ENCODE measurements around the gene TARBP1.
"Not testable (repeated sequence)": the region's sequence is repeated elsewhere in the genome, so short reads cannot be mapped to it uniquely, and the experiment has no call there.

Gene TARBP1

DNA sequence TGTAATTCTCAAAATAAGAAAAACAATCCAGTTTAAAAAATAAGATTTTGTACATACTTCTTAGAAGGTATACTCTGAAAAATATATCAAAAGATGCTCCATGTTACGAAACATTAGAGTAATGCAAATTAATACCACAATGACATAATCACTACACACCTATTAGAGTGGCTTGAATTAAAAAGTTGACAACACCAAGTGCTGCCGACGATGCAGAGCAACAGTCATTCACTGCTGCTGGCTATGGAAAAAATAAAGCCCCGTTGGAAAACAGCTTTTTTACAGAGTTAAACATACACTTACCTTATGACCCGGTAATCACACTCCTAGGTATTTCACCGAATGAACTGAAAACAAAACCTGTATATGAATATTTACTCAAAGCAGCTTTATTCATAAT is 90.9 kb downstream of the TARBP1 start:
- H3K4me3 ChIP-seq (ENCODE audit: low read length): no peak overlapping the region
- DNase-seq (ENCODE audit: low read depth): no peak
- TF ChIP-seq, protein P1, sequence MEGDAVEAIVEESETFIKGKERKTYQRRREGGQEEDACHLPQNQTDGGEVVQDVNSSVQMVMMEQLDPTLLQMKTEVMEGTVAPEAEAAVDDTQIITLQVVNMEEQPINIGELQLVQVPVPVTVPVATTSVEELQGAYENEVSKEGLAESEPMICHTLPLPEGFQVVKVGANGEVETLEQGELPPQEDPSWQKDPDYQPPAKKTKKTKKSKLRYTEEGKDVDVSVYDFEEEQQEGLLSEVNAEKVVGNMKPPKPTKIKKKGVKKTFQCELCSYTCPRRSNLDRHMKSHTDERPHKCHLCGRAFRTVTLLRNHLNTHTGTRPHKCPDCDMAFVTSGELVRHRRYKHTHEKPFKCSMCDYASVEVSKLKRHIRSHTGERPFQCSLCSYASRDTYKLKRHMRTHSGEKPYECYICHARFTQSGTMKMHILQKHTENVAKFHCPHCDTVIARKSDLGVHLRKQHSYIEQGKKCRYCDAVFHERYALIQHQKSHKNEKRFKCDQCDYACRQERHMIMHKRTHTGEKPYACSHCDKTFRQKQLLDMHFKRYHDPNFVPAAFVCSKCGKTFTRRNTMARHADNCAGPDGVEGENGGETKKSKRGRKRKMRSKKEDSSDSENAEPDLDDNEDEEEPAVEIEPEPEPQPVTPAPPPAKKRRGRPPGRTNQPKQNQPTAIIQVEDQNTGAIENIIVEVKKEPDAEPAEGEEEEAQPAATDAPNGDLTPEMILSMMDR (conservative IDR thresholded peaks at IDR 0.05; ENCODE audit: low read length): no peak

DNA sequence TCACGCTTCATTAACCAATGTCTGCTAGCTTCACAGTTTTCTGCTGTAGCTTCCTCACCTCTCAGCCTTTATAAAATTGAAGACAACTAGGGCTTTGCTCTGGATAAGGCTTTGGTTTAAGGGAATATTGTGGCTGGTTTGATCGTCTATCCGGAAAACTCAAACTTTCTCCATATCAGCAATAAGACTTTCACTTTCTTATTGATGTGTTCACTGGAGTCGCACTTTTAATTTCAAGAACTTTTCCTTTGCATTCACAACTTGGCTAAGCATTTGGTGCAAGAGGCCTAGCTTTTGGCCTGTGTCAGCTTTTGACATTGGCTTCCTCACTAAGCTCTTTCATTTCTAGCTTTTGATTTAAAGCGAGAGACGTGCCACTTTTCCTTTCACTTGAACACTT is 92.9 kb downstream of the TARBP1 start:
- DNase-seq (ENCODE audit: low read depth): no peak
- TF ChIP-seq, protein P1 (conservative IDR thresholded peaks at IDR 0.05; ENCODE audit: low read length): no peak
- H3K4me3 ChIP-seq (ENCODE audit: low read length): no peak overlapping the region

DNA sequence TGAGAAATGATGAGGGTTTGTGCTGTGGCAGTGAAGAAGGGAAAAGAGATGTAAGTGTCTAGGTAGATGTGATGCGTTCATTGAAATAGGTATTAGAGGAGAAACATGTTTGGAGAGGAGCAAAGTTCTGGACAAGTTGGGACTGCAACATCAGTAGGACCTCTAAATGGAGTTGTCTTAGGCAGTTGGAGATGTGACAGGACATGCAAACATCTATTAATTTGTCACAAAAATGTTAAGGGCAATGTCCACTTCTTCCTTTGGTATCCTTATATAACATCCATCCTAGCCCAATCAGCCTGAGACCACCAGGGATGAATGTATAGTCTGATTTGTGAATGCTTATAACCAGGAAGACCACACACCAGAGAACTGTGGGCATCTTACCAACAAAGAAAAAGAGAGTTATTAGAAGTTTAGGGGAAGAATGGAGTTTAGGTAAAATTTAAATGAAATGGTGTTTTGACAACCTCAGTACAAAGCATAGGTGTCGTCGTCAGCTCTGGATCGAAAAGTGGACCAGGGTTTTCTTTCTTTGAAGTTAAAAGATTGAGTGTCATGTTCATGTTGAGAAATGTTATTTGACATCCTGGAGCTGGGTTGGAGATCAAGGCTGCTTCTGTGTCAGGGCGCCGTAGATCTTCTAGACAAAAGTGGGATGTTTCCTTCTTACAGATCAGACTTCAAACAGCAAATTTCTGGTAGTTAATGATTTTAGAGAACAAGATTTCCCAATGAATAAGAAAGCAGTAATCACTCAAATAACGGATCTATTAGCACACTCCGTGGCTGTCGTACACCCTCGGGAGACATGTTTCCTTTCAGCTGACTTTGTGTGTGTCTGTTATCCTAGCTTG is 97.1 kb downstream of the TARBP1 start:
- no peak overlapping the region for H3K4me3 ChIP-seq (ENCODE audit: low read length)
- no peak for DNase-seq (ENCODE audit: low read depth)
- TF ChIP-seq, protein P1 (conservative IDR thresholded peaks at IDR 0.05; ENCODE audit: low read length): no peak

DNA sequence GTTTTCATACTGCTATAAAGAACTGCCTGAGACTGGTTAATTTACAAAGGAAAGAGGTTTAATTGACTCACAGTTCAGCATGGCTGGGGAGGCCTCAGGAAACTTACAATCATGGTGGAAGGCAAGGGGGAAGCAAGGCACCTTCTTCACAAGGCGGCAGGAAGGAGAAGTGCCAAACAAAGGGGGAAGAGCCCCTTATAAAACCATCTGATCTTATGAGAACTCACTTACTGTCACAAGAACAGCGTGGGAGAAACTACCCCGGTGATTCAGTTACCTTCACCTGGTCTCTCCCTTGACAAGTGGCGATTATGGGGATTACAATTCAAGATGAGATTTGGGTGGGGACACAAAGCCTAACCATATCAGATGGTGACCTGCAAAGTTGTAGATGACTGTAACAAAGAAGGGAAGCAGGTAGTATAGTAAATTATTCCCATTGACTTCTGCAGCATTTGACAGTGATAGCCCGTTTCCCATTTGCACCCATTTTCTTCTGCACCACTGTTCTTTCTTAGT is 99.3 kb downstream of the TARBP1 start:
- H3K4me3 ChIP-seq (ENCODE audit: low read length); DNase-seq (ENCODE audit: low read depth): not testable (repeated sequence)

DNA sequence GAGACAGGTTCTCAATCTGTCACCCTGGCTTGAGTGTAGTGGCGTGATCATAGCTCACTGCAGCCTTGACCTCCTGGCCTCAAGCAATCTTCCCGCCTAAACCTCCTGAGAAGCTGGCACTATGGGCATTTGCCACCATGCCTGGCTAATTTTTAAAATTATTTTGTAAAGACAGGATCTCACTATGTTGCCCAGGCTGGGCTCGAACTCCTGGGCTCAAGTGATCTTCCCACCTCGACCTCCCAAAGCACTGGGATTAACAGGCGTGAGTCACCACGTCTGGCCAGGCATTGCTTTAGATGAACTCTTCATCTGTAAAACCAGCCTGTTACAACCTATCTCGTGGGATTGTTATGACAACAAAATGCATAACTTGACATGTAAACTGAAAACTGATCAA is 103.3 kb downstream of the TARBP1 start:
- no peak for DNase-seq (ENCODE audit: low read depth)
- H3K4me3 ChIP-seq (ENCODE audit: low read length): no peak overlapping the region
- TF ChIP-seq, protein P1 (conservative IDR thresholded peaks at IDR 0.05; ENCODE audit: low read length): no peak

DNA sequence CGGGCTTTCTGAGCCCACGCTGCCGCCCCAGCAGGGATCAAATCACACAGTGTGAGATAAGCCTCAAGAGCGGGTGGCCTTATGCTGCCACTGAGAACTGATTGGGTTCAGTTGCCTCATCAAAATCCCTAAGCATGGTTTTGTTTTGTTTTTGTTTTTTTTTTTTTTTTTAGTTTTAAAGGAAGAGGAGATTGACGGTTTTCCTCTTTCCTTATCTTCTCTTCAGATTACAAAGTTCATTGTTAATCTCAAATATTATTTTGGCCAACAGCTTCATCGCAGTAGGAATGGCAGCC is 105.1 kb downstream of the TARBP1 start:
- TF ChIP-seq, protein P1 (conservative IDR thresholded peaks at IDR 0.05; ENCODE audit: low read length): no peak
- peak overlapping the region; percentile 97 for H3K4me3 ChIP-seq (ENCODE audit: low read length)
- DNase-seq (ENCODE audit: low read depth): no peak

DNA sequence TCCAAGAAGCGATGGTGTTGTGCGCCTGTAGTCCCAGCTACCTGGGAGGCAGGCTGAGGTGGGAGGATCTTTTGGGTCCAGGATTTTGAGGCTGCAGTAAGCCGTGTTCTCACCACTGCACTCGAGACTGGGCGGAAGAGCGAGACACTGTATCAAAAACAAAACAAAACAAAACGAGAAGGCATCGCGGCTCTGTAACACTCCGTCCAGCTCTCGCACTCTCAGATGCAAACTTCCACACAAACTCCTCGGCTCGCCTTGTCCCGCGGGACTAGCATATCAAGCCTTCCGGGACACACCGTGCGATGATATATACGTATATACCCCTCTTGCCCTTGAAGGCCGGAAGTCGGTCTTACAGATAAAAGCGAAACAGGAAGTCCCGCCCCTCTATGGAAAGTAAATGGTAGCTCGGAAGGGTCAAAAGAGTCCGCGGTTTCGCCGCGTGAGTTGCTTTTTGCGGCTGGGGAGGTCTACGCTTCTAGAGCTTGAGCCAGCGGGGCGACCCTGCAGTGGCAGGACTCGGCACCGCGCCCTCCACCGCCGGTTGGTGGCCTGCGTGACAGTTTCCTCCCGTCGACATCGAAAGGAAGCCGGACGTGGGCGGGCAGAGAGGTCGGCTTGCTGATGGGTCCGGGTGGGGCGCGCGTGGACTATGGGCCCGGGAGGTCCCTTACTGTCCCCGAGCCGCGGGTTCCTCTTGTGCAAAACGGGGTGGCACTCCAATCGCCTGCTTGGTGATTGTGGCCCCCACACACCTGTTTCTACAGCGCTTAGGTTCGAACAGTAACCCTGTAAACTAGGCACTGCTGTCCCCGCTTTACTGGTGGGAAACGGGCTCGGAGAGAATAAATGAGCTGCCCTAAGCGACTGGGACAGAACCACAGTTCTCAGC is 105.7 kb downstream of the TARBP1 start, which contains the start of gene COA6:
Gene COA6 (plus strand): TSS at position 393 of the 895 bp plus-strand sequence. CDS start 11 bp downstream, at position 404.
- DNase-seq (ENCODE audit: low read depth): peak; percentile 95
- H3K4me3 ChIP-seq (ENCODE audit: low read length): peak within 1 kb of the TSS; percentile 97
- TF ChIP-seq, protein P1 (conservative IDR thresholded peaks at IDR 0.05; ENCODE audit: low read length): no peak

Data from AG10803 (cell line).